Measurements from ENCODE around the gene ANXA8L1. TPM values are rescaled to one million over a fixed set of nuclear protein-coding genes. Genes with fewer than 3 reads are reported as not detected.
"Not testable (repeated sequence)": the region's sequence is repeated elsewhere in the genome, so short reads cannot be mapped to it uniquely, and the experiment has no call there.

ANXA8L1 gene
- total and polyA plus RNA-seq, 2 of the 4 experiments (the other 2 are of a cell fraction) = 0.18 to 0.32 TPM

DNA sequence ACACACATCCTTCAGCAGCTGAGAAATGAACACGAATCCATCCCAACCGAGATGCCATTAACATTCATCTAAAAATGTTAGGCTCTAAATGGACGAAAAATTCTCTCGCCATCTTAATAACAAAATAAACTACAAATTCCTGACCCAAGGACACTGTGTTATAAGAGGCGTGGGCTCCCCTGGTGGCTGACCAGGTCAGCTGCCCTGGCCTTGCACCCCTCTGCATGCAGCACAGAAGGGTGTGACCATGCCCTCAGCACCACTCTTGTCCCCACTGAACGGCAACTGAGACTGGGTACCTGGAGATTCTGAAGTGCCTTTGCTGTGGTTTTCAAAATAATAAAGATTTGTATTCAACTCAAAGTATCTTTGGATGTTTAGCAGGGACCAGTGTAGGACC is 15.8 kb downstream of the ANXA8L1 start:
- H2AK9ac ChIP-seq (replicated peaks; ENCODE audit: low read depth, low read length, poor library complexity); H4K91ac ChIP-seq (ENCODE audit: insufficient read depth, low read depth, low read length); H3K14ac ChIP-seq (replicated peaks; ENCODE audit: low read depth, low read length); H4K5ac ChIP-seq (ENCODE audit: low read depth, low read length); H3K4me2 ChIP-seq (ENCODE audit: low read depth, low read length); H2AFZ ChIP-seq (replicated peaks; ENCODE audit: low read length, poor library complexity); H3K9ac ChIP-seq (ENCODE audit: low read depth, low read length); H2BK5ac ChIP-seq (ENCODE audit: low read depth, low read length, poor library complexity, severe bottlenecking); H3K4me3 ChIP-seq (ENCODE audit: insufficient read depth, low read depth, low read length); H3K79me1 ChIP-seq (ENCODE audit: low read depth in 1 of 2, low read length in 2 of 2); H3K18ac ChIP-seq (ENCODE audit: low read depth, low read length); dilution Hi-C loops (cut with HindIII; ENCODE audit: low sequenced_read_pairs, unreplicated experiment); H2AK5ac ChIP-seq (ENCODE audit: low read depth, low read length); POLR2A ChIA-PET (ENCODE audit: unreplicated experiment); H3K36me3 ChIP-seq (ENCODE audit: control insufficient read depth, insufficient read depth, low read length); H3K27ac ChIP-seq (ENCODE audit: insufficient read depth, low read length); CTCF ChIA-PET; H4K8ac ChIP-seq (ENCODE audit: low read depth in 2 of 2, low read length in 2 of 2); ATAC-seq (ENCODE audit: low read depth); H3K4me1 ChIP-seq (ENCODE audit: control insufficient read depth, insufficient read depth, low read length); H2BK20ac ChIP-seq (ENCODE audit: low read depth, low read length); BruUV-seq (replicated peaks); DNase-seq; H4K20me1 ChIP-seq (ENCODE audit: insufficient read depth, low read length); H3K9me3 ChIP-seq (ENCODE audit: control insufficient read depth, insufficient read depth, low read length); intact Hi-C loops (cut with micrococcal nuclease); in situ Hi-C loops (cut with MboI; ENCODE audit: low sequenced_read_pairs); H2BK120ac ChIP-seq (ENCODE audit: low read depth, low read length); H2BK15ac ChIP-seq (ENCODE audit: low read depth, low read length); H3K27me3 ChIP-seq (ENCODE audit: control insufficient read depth, insufficient read depth, low read length); H3K4ac ChIP-seq (ENCODE audit: low read depth, low read length); H3K23ac ChIP-seq (ENCODE audit: low read depth, low read length); H3K9me1 ChIP-seq (ENCODE audit: insufficient read depth, low read length); H3K56ac ChIP-seq (ENCODE audit: extremely low read depth, insufficient read depth, low read length): not testable (repeated sequence)
- WGBS, 2 experiments (ENCODE audit: extremely low coverage in 2 of 2, insufficient read length in 1 of 2) = no CpG with 5 or more reads among the region's 6 CpGs
